ENCODE results near the gene OR10V1.

DNA sequence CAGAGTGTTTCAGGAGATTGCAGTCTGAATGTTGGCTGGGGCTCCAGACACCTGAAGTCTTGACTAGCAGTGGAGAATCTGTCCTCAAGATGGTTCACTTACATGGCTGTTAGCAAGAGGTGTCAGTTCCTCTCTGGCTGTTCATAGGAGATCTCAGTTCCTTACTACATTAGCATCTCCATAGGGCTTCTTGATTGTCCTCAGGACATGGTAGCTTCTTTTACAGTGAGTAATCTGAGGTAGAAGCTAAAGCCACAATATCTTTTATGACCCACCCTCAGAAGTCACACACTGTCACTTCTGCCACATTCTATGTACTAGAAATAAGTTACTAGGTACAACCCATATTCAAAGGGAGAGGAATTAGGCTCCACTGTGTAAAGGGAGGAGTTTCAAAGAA, 34.3 kb downstream of the OR10V1 start:
- TF ChIP-seq POLR2A (IDR thresholded peaks at IDR 0.05): no peak
- TF ChIP-seq CTCF (IDR thresholded peaks at IDR 0.05): no peak

Measured in transverse colon (tissue), 3 donors.